PFSK-1 (cell line): ENCODE data around the gene PLA2R1.

Experiments
- POLR2AphosphoS5 ChIP-seq: IDR thresholded peaks from 2 replicates; pipeline ENCODE4 v1.6.1; 2012; ENCODE audit warnings: low read depth, mild to moderate bottlenecking, control low read depth, low read length, moderate library complexity
- REST ChIP-seq, 2 experiments: IDR thresholded peaks; 2 replicates each; pipeline versions ENCODE4 v1.6.1 to v1.8.0; 2011 to 2012; ENCODE audit warnings: low read depth in 2 of 2, low read length in 2 of 2, control low read depth in 1 of 2, inconsistent platforms in 1 of 2, mild to moderate bottlenecking in 1 of 2, moderate library complexity in 1 of 2; ENCODE audit not compliant: insufficient read depth in 1 of 2
- SIN3A ChIP-seq: IDR thresholded peaks from 2 replicates; pipeline ENCODE4 v1.6.1; 2012; ENCODE audit warnings: mild to moderate bottlenecking, low read length, moderate library complexity, borderline replicate concordance; ENCODE audit not compliant: insufficient read depth
- TAF1 ChIP-seq: IDR thresholded peaks from 2 replicates; pipeline ENCODE4 v1.6.1; 2012; ENCODE audit warnings: low read length, control low read depth, borderline replicate concordance; ENCODE audit not compliant: insufficient read depth

GRCh38 chr2:159894145-159894838 lies 168.1 kb downstream of the PLA2R1 start:
- TF ChIP-seq TAF1 (no peak), REST (IDR thresholded peaks at IDR 0.05; ENCODE audit: insufficient read depth in 1 of 2, low read depth in 2 of 2, low read length in 2 of 2) (no peak), SIN3A (no peak), POLR2AphosphoS5 (no peak)
